Measurements from ENCODE around the gene SINHCAF.
A peak's percentile ranks its signal among the peaks of the same experiment; 100 is the strongest.
"Not testable (repeated sequence)": the region's sequence is repeated elsewhere in the genome, so short reads cannot be mapped to it uniquely, and the experiment has no call there.

The SINHCAF gene

DNA sequence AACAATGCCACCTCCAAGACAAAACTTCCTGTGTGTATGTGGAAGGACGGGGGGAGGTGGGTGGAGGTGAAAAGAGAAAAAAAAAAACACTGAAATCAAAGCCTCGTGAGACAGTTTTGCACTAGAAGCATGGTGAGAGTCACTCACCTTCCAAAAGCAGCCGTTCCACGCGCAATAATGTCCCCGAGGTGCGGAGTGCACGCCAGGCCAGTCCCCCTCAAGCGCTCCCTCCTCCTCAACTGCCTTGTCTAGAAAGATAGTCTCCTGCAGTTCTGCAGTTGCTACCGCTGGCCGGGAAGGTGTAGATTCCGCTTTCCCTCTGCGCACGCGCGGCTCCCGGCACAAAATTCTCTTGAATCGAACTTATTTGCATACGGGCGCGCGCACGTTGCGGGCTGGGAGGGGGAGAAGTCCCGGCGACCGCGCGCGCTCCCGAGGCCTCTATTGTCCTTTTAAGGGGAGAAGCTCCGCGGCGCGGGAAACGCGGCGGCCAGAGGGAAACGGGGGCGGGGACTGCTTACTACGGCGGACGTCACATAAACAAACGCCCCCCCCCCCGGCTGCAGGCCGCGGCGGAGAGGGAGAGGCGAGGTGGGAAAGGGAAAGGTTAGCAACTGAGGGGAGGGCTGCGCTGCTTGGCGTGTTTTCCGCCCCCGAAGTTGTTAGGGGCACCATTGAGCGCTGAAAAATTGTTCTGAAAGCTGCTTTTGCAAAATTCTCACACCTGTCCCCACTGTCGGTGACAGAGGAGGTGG lies at the start of gene SINHCAF:
SINHCAF (minus strand) TSS at position 274 of the 755 bp plus-strand sequence. CDS start 27,946 bp downstream, outside the sequence.
- peak; percentile 95 to 98 for DNase-seq (ENCODE audit: low read depth in 1 of 2, low spot score in 1 of 2)

DNA sequence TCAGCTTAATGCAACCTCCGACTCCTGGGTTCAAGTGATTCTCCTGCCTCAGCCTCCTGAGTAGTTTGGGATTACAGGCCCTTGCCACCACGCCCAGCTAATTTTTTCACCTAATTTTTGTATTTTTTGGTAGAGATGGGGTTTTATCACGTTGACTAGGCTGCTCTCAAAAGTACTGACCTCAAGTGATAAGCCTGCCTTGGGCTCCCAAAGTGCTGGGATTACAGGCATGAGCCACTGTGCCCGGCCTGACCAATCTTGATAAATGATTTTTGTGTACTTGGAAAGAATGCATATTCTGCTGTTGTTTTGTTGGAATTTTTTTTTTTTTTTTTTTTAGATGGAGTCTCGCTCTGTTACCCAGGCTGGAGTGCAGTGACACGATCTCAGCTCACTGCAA lies 49.5 kb upstream of the SINHCAF start:
- not testable (repeated sequence) for DNase-seq (ENCODE audit: low read depth in 1 of 2, low spot score in 1 of 2)

GRCh38 chr12:31371256-31371620 lies 45.3 kb upstream of the SINHCAF start:
- DNase-seq (ENCODE audit: low read depth in 1 of 2, low spot score in 1 of 2), result no peak

DNA sequence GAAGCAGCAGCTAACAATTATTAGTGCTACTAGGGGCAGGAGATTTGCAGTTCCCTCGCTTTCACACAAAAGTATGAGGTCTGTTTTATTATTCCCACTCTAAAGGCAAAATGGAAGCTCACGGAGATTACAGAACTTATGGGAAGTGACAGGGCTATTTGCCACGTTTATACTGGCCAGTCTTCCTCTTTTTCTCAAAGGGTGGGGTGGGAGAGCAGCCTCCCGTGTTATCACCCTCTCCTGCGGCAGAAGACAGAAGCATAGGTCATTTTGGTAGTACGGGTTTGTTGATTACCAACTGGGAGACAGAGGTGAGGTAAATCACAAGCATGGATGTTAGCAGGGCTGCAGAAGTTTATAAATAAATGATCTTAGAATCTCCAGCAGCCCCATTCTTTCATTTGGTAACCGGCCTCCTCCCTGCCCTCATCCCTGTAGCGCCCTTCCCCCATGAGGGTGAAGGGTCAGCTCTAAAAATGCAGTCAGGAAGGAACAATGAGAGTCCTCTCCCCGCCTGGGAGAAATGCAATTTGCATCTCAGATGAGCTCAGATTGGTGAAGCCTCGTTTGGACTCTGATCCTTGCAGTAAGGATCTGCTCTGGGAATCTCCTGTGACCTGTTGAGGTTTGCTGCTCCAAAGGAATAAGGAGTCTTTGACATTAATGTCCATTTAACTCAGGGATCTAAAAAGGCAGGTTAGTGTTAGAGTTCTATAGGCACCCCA lies 44.7 kb upstream of the SINHCAF start:
- no peak for DNase-seq (ENCODE audit: low read depth in 1 of 2, low spot score in 1 of 2)

- DNase-seq (ENCODE audit: low read depth in 1 of 2, low spot score in 1 of 2), result no peak
These were observed 44.0 kb upstream of the SINHCAF start for GRCh38 chr12:31369712-31370521.

- DNase-seq (ENCODE audit: low read depth in 1 of 2, low spot score in 1 of 2), result no peak
These were observed 42.9 kb upstream of the SINHCAF start for GRCh38 chr12:31368666-31369361.

DNA sequence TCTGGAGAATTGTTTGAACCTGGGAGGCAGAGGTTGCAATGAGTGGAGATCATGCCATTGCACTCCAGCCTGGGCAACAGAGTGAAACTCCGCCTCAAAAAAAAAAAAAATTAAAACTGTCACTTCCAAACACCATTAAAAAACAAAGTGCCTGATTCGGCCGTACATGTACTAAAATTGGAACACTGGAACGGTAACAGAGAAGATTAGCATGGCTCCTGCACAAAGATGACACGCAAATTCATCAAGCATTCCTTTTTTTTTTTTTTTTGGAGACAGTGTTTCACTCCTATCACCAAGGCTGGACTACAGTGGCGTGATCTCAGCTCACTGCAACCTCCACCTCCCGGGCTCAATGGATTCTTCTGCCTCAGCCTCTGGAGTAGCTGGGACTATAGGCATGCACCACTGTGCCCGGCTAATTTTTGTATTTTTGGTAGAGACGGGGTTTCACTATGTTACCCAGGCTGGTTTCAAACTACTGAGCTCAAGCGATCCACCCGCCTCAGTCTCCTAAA lies 40.2 kb upstream of the SINHCAF start:
- DNase-seq (ENCODE audit: low read depth in 1 of 2, low spot score in 1 of 2), result no peak

DNA sequence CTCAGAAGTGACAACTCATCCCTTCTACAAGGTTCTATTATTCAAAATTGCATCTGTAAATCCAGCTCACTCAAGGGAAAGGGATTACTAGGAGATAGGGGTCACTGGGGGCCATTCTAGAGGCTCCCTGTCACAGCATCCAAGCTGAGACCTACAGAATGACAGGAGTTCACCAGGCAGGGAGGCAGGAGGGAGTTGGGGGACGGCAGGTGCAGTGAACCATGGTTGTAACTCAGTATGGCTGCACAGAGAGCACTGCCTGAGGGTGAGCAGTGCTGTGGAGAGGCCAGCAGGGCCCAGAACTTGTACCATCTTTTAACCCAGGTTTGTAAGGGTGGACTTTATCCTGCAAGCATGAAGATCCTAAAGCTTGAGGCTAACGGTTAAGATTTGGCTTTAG lies 37.9 kb upstream of the SINHCAF start:
- no peak for DNase-seq (ENCODE audit: low read depth in 1 of 2, low spot score in 1 of 2)

- no peak for DNase-seq (ENCODE audit: low read depth in 1 of 2, low spot score in 1 of 2)
These were observed 37.5 kb upstream of the SINHCAF start for GRCh38 chr12:31363416-31363809.

DNA sequence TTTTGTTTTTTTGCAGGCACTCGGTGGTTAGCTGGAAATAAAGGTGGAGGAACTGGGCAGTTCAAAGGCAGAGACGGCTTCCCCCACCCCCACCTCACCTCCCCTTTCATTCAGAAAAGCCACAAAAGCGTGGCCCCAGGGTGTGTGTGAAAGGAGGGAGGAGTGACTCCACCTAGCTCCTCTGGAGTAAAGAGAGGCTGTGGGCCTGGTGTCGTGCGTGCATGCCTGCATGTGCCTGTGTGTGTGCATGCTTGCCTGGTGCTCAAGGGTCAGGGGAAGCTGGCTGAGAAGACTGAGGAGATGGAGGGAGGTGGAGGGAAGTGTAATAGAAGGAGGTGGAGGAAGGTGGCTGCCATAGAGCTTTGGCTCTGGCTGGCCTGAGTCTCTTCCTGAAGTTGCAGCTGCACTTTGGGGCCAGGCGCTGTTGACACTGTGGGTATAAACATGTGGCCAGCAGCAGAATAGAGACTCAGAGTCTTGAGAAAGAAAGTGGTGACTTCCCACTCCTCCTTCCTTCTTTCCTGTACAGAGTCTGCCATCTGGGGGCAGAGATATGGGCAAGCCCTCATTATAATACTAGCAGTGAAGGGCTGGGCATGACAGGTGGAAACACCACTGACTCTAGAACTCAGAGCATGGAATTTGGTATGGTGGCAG lies 36.9 kb upstream of the SINHCAF start:
- DNase-seq (ENCODE audit: low read depth in 1 of 2, low spot score in 1 of 2), result peak in 1 of 2 donors; percentile 2

DNA sequence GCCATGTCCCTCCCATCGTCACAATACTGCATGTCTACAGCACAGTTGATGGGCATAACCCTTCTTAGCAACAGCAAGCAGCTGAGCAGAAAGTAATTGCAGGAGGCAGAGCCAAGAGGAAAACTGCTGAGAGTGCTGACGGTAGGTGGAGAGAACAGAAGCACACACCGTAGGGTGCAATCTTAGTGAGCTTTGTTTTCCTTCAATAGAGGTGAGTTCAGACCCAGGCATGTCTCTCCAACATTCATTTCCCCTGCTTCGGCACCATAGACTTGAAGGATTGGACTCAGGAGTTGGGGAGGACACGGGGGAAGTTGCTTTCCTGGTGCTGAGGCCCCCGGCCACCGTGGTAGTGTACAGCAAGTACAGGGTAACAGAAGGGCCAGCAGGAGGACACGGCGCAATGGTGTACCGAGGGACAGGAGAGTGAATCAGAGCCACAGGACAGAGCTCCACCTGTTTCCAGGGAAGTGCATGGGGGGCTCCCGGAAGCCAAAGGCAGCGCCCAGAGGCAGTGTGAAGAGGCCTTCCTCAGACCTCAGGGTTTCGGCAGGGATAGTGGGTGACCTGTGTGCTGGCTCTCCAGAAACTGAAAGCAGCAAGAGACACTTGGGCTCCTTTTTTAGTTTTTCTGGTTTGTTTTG lies 36.3 kb upstream of the SINHCAF start:
- no peak for DNase-seq (ENCODE audit: low read depth in 1 of 2, low spot score in 1 of 2)

GRCh38 chr12:31361730-31362114 lies 35.8 kb upstream of the SINHCAF start:
- no peak for DNase-seq (ENCODE audit: low read depth in 1 of 2, low spot score in 1 of 2)

GRCh38 chr12:31355747-31356107 lies 29.8 kb upstream of the SINHCAF start:
- no peak for DNase-seq (ENCODE audit: low read depth in 1 of 2, low spot score in 1 of 2)

DNA sequence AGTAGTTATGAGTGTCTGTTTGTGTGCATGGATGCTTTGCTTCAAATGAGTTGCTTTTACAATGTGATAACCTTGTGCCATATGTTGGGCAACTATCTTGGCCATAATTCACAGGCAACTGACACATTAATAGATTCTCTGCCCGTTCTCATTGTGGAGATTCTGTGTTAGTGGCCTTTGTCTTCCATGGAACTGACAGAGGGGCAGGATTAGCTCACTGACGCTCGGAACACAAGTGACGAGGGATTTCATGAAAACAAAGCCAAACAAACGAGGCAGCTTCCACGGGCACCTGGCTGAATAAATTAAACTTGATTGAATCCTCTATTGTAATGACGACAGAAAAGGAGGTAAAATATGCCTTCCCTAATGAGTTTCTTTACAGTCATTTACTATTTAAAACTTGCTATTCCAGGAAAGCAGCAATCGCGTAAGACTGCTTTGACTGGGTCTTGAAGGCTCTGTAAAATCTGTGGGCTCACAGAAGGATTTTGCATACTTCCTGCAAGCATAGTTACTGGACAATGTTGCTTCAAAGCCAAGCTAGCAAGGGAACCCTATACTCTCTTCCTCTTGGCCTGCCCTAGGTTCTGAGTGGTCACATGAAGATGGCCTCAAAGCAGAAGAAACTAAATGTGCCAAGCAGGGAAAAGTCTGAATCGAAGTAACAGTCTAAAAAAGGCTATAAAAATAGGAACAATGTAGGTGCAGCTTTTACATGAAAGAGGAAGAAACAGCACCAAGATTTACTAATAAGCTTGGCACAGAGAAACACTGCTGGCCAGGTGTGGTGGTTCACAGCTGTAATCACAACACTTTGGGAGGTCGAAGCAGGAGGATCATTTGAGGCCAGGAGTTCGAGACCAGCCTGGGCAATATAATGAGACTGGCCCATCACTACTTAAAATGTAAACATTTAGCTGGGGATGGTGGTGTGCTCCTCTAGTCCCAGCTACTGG lies 28.1 kb upstream of the SINHCAF start:
- DNase-seq (ENCODE audit: low read depth in 1 of 2, low spot score in 1 of 2), result no peak

GRCh38 chr12:31346267-31346666 lies 20.3 kb upstream of the SINHCAF start:
- DNase-seq (ENCODE audit: low read depth in 1 of 2, low spot score in 1 of 2), result no peak

- no peak for DNase-seq (ENCODE audit: low read depth in 1 of 2, low spot score in 1 of 2)
These were observed 17.2 kb upstream of the SINHCAF start for GRCh38 chr12:31343139-31343538.

- no peak for DNase-seq (ENCODE audit: low read depth in 1 of 2, low spot score in 1 of 2)
These were observed 16.3 kb upstream of the SINHCAF start for GRCh38 chr12:31342286-31342685.

GRCh38 chr12:31339831-31340622 lies 14.1 kb upstream of the SINHCAF start:
- no peak for DNase-seq (ENCODE audit: low read depth in 1 of 2, low spot score in 1 of 2)
